Brain microvascular endothelial cell (primary cell): ENCODE results near the gene GNG12.
A peak's percentile ranks its signal among the peaks of the same experiment; 100 is the strongest.

Experiments
- DNase-seq: peaks from one replicate; pipeline ENCODE4 v3.0.0-alpha.2; 2020
- H3K27ac ChIP-seq: fragments of 250-450 bp; sonication (Bioruptor Pico); 2 replicates; pipeline ENCODE4 v1.5.1; 2020; ENCODE audit warnings: mild to moderate bottlenecking, moderate library complexity
- H3K27me3 ChIP-seq: fragments of 250-450 bp; sonication (Bioruptor Pico); replicated peaks from 2 replicates; pipeline ENCODE4 v1.5.1; 2020; ENCODE audit warnings: mild to moderate bottlenecking
- H3K36me3 ChIP-seq: fragments of 250-450 bp; sonication (Bioruptor Pico); replicated peaks from 2 replicates; pipeline ENCODE4 v1.5.1; 2020; ENCODE audit warnings: mild to moderate bottlenecking
- H3K4me3 ChIP-seq: 2 replicates; pipeline ENCODE4 v1.5.1; 2011; ENCODE audit warnings: low read depth, mild to moderate bottlenecking, control low read depth, low read length, moderate library complexity
- in situ Hi-C: cut with HindIII; loops from 2 replicates; pipeline ENCODE4 v1.10.0; 2017; ENCODE audit warnings: low sequenced_read_pairs, low pct_ligation_motif_present
- TF ChIP-seq, protein P1 (sequence below): IDR thresholded peaks from 2 replicates; pipeline ENCODE4 v1.5.1; 2011; ENCODE audit warnings: low read depth, mild to moderate bottlenecking, moderate library complexity, low read length, control low read depth, inconsistent platforms; ENCODE audit errors: missing control alignments

The GNG12 gene

DNA sequence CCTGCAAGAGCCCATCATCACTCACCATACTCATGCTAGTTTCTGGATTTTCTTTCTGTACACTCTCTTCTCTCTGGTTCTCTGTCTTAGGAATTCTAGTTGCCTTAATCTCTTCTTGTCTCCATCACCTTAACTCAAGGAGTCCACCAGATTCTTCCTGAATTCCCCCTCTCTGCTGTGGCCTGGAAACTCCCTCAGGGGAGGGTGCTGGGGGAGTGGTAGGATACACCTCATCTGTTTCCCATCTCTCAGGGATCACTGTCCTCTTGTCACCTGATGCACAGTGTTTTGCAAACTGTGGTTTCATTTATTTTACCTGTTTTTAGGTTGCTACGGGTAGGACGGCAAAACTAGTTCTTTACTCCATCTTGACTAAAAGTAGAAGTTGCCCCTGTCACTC, 6.6 kb upstream of the GNG12 start:
- no peaks in the 10 kb centered on the region for H3K36me3 ChIP-seq
- in situ Hi-C loops, result no loop called here
- H3K27me3 ChIP-seq, result no peaks in the 10 kb centered on the region
- TF ChIP-seq, protein P1, sequence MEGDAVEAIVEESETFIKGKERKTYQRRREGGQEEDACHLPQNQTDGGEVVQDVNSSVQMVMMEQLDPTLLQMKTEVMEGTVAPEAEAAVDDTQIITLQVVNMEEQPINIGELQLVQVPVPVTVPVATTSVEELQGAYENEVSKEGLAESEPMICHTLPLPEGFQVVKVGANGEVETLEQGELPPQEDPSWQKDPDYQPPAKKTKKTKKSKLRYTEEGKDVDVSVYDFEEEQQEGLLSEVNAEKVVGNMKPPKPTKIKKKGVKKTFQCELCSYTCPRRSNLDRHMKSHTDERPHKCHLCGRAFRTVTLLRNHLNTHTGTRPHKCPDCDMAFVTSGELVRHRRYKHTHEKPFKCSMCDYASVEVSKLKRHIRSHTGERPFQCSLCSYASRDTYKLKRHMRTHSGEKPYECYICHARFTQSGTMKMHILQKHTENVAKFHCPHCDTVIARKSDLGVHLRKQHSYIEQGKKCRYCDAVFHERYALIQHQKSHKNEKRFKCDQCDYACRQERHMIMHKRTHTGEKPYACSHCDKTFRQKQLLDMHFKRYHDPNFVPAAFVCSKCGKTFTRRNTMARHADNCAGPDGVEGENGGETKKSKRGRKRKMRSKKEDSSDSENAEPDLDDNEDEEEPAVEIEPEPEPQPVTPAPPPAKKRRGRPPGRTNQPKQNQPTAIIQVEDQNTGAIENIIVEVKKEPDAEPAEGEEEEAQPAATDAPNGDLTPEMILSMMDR, result no peak
- H3K27ac ChIP-seq, result peak overlapping the region; percentile 40
- DNase-seq, result no peak
- H3K4me3 ChIP-seq, result no peak overlapping the region

DNA sequence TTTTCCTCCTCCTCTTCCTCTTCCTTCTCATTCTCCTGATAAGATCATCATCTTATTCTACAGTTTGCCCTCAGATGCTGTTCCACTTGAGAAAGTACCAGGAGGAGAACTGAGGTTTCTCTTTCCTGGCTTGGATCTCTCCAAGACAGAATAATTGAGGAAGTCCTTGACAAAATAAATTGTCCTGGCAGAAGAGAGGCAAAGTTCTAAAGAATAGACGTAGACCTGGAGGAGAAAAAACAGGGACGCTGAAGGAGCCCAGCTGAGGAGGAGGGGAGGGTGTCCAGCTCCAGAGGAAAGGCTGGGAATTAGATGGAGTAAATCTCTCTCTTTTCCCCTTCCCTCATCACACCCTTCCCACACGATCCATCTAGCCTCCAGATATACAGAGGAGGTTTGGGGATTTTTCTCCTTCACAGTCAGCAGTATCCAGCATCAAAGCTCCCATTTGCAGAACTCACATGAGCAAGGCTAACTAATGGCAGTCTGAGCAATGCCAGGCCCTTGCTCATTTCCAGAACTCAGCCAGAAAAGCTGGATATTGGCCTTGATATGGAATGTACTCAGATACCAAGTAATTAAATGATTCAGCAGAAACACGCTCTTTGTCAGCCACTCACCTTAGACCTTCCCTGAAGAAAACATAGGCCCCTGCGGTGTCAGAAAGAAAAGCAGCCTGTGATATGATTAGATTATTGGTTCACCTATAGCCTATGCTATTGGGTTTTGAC, 5.1 kb upstream of the GNG12 start:
- H3K4me3 ChIP-seq, result no peak overlapping the region
- no peak overlapping the region for H3K27ac ChIP-seq
- in situ Hi-C loops, result no loop called here
- TF ChIP-seq, protein P1, result no peak
- H3K36me3 ChIP-seq, result no peaks in the 10 kb centered on the region
- no peak for DNase-seq
- no peaks in the 10 kb centered on the region for H3K27me3 ChIP-seq

DNA sequence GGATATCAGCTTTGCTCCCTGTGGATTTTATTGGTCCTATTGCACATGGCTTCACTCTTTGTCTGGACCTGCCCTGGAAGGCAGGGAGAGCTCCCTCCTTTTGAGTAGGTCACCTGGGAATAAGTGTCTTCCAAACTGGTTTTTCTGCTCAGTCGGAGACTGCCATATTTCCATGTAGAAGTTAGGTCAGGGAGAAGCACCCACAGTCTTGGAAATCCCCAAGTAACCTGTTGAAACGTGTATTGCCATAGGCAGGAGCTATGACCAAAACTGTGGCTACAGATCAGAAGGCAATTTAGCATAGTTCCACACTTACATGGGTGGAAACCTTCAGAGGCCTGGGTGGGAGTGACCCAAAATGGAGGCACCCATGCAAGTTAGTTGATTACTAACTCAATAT, 3.5 kb upstream of the GNG12 start:
- Histone ChIP-seq H3K27ac (no peak overlapping the region), H3K36me3 (no peaks in the 10 kb centered on the region), H3K27me3 (no peaks in the 10 kb centered on the region), H3K4me3 (no peak overlapping the region)
- no peak for DNase-seq
- in situ Hi-C loops, result no loop called here
- TF ChIP-seq, protein P1, result no peak

DNA sequence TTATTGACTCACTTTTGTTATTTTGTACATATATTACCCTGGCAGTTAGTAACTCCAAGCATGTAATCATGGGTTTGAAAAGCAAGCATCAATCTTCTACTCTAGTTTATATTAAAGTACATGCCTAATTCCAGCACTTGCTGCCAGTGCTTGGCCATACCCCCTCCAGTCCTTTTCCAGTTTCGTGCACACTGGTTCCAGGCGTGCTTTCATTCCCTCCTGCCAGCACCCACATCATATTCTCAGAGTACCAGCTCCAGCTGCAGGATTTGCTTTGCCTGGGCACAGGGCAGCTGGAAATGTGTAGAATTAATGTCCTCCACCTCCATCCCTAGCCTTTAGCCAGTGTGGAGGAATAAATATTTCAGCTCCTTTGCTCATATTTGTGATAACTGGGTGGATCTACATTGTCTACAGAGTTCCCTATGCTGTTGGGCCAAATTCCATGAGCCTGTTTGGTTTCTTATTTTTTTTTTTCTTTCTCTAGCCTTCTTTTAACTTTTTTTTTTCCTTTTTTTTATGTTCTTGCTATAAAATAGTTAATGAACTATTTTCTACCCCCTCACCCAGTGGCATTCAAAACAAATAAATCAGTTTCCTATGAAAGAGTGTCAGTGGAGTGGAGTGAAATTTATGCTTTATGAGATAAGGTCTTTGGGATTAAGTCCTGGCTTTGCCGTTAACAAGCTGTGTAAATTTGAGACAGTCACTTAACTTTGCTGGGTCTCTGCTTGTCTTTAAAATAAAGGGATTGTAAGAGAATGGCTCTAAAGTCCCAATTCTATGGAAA, 2.6 kb upstream of the GNG12 start:
- H3K36me3 ChIP-seq, result no peaks in the 10 kb centered on the region
- TF ChIP-seq, protein P1, result no peak
- H3K4me3 ChIP-seq, result no peak overlapping the region
- H3K27me3 ChIP-seq, result no peaks in the 10 kb centered on the region
- DNase-seq, result no peak
- no peak overlapping the region for H3K27ac ChIP-seq
- in situ Hi-C loops, result no loop called here

DNA sequence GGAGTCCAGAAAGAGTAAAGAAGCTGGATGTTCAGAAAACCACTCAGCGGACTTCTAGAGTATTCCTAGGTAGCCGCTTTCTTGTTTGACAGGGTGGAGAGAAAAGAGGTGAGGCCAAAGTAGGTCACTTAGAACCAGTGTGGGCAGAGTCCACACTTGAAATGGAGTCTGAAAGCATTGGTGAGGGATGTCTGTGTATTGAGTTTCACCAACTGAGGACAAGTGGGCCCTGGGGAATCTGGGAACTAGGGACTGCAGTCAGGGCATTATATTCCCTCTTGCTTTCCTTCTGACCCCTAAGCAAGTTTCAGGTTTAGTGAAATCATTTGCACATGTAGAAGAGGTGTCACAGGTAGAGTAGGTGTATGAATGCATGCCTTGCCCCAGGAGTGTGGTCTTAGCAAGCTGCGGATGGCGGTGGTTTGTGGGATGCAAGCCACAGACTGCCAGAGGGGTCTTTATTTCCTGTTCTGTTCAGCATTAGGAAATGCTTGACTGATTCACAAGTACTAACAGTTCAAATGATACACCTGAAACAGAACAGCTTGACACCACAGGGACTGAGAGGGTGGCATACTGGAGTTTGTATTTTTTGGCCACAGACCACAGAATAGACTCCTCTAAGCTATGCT, 1.1 kb upstream of the GNG12 start:
- Histone ChIP-seq H3K27me3 (no peaks in the 10 kb centered on the region), H3K4me3 (no peak overlapping the region), H3K36me3 (no peaks in the 10 kb centered on the region), H3K27ac (no peak overlapping the region)
- no peak for DNase-seq
- in situ Hi-C loops, result no loop called here
- TF ChIP-seq, protein P1, result no peak
